GM18868 (cell line): Measurements from ENCODE around the gene ARID5B.

Experiments
- ATAC-seq: cut with Tn5 transposase; IDR thresholded peaks from one replicate; pipeline ENCODE4 v1.9.1; 2021; ENCODE audit warnings: mild to moderate bottlenecking, moderate library complexity; ENCODE audit not compliant: unreplicated experiment

The ARID5B gene

DNA sequence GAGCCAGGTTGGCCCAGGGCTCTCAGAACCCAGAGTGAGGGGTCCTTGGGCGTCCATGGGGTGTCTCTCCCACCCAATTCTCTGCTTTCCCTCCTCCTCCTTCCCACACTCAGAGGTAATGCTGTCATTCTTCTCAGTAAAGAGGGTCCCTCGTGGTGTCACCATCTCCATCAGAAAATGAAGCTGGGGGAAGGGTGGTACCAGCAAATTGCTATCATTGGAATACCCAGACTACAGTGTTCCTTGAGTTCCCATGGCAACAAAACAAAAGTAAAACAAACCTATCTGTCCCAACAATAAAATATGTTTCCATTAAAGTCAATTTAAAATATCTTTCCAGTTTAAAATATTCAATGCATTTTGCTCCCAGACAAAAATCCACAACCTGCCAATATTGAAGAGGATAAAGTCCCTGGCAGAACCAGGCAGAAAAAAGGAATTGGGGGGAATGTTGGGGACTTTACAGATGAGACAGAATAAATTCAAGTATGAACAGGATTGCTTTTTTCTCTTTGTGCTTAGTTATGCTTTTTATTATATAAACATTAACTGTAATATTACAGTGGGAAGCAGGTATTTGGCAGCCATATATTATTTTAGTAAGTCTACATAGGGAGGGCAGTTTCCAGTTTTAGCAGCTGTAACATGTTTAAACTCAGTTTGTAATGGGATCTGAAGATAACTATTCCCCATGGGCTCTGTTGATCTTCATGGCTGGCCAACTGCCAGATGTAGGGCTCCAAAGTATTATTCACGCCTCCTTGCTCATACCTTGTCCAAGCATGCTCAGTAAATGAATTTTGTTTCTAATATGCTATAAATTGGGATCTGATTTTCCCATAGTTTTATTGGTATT, 182.1 kb downstream of the ARID5B start:
- peak; percentile 19 for ATAC-seq

DNA sequence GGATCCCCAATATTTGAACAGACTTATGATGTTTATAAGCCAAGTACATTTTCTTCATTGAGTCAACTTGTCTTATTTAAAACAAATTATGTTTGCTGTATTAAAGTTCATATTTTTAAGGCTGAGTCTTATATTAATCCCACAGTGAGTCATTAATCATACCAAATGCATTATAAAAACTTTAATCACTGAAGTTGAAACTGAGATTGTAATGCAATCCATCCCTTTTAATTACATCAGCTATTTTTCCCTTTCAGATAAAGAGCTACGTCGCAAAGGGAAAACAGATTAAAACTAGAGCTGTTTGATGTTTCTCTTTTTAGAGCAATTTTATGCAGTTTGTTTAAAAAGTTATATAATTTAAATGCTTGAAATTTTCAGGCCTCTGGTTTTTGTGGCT, 183.0 kb downstream of the ARID5B start:
- ATAC-seq, result no peak

DNA sequence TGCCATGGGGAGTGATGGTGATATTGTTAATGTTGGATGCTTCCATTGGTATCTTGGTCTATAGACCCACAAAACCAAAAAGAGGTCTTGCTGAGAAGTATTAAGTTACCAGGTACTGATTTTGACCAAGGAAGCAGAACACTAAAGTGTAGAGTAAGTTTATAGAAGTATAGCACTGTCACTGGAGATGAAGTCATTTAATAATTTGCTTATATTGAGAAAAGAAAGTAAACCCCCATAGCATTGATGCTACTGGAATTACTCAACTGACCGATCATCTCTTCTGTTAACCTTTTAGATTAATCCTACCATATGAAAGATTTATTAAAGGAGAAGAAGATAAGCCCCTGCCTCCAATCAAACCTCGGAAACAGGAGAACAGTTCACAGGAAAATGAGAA, 183.9 kb downstream of the ARID5B start:
- no peak for ATAC-seq

DNA sequence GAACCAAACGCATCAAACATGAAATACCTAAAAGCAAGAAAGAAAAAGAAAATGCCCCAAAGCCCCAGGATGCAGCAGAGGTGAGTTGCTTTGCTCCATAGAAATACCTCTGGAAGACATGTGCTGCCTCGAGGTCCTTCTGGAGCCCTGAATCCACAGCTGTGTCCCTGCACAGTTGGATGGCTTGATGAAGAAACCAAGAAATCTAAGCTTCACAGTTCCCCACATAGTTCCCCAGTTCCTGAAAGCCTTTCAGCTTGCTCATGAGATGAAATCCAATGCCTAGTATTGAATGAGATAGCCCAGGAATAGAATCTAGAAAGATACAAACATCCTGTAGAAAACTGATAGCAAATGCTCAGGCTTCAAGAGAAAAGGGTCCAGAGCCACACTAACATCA, 184.3 kb downstream of the ARID5B start:
- ATAC-seq, result no peak

DNA sequence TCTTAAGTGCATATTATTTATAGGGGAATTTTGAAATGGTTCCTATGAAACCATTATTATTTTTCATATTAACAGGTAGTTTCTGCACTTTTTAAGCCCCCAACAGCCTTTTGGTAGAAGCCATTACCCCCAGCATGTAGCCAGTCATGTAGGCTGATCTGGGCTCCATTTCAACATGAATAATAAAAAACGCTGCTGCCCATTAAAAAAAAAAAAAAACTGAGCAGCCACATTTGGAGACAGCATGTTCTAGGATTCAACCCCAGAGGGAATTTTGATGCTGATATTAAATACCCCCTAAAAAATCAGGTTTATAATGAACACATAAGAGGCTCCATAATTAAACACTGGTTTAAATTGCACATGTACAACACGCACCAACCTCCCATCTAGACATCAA, 185.8 kb downstream of the ARID5B start:
- no peak for ATAC-seq

DNA sequence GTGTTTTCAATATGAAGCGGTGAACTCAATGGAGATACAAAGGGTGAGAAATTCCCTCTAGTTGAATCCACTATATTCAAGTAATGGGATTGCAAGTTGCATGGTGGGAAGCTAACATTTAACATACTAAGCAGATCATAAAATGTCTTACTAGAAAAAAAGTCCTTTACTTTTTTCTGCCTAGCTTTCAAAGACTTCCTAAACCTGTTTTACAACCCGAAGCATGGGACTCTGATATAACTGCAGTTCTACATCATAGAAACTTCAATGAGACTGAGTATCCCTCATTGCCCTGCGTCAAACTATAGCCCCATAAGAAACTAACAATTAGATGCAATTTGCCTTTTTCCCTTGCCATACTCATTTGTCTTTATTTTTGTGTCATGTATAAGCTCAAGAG, 187.3 kb downstream of the ARID5B start:
- ATAC-seq, result no peak

DNA sequence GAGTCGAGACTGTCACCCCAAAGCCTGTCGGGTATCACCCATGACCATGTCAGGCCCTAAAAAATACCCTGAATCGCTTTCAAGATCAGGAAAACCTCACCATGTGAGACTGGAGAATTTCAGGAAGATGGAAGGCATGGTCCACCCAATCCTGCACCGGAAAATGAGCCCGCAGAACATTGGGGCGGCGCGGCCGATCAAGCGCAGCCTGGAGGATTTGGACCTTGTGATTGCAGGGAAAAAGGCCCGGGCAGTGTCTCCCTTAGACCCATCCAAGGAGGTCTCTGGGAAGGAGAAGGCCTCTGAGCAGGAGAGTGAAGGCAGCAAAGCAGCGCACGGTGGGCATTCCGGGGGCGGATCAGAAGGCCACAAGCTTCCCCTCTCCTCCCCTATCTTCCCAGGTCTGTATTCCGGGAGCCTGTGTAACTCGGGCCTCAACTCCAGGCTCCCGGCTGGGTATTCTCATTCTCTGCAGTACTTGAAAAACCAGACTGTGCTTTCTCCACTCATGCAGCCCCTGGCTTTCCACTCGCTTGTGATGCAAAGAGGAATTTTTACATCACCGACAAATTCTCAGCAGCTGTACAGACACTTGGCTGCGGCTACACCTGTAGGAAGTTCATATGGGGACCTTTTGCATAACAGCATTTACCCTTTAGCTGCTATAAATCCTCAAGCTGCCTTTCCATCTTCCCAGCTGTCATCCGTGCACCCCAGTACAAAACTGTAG, 191.0 kb downstream of the ARID5B start:
- no peak for ATAC-seq

DNA sequence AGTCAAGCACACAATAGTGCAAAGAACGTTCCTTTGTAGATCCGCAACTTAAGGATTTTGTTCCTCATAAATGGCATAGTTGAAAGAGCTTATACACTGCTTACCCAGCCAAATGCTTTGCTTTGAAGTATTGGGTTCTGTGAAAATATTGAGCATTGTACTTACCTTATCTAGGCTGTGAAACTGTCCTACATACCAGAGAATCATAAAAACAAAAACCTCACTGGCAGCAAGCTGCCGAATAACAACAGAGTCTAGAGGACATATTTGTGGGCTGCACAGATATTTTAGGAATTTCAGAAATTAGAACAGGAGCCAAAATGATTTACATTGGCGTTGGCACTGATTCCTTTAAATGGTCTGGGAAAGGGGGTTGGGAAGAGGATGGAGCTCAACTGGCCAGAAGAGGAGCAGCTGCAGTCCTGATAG, 192.4 kb downstream of the ARID5B start:
- ATAC-seq, result no peak

DNA sequence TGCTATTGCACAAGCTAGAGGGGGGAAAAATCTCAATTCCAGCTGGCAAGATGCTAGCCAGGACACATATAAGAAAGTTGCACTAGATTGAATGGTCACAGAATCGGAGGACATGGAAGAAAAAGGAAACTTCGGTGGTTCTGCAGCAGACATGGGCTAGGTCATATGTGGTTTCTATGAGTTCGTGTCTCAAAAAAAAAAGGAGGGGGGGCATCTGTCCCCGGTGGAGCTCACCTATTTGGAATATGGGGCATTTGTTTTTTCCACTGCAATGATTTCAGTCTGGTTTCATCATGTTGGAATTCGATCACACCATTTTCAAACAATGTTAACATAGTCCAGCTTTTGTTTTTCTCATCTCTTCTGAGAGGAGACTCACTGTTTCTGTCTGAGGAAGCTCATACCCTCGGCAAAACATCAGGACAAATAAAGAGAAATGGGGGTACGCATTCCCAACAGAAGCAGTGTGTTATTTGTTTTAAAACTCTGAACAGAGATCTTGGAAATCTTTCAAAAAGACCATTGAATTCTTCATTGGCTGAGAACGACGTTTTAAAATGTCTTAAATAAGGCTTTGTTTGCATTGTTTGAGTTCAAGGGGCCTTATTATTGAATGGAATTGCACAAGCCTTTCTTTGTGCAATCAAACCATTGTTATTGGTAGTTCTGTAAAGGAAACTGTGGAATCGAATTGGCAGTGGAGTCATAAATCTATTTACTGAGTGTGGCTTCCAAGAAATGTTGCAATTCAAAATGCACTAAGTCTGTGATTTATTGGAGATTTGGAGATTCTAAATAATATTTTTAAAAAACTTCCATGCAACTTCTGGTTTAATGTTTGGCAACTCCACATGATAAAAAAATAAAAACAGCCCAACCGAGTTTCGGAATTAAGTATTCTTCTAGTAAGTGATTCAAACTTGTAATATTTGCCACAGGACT, 194.0 kb downstream of the ARID5B start:
- ATAC-seq, result no peak

DNA sequence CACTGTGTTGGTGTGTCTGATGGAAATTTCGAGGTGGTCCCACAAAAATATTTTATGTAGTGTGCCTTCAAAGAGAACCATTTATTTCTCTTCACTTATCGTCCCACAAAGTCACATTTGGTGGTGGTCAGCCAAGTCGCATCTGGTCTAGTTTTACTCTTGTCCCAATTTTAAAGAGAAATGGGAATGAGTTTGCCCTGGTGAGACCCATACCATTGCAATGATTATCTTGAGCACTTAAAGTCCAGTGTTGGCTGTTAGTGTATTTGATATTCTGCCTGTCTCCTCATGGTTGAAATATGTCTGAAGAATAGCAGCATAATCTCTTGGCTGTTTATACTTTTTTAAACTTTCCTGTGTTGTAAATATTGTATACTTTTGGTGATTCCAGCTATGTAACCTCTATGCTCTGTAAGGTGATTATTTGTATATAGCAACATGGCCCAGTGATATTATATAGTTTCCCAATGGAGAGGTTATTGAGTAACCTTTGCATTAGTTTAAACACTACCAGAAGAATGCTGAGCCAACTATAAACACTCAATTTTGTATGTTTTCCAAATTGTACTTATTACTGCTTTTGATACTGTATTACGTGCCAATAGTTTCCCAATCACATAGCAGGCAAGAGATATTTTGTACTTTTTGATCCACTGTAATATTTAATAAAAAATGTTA, 194.9 kb downstream of the ARID5B start:
- no peak for ATAC-seq

DNA sequence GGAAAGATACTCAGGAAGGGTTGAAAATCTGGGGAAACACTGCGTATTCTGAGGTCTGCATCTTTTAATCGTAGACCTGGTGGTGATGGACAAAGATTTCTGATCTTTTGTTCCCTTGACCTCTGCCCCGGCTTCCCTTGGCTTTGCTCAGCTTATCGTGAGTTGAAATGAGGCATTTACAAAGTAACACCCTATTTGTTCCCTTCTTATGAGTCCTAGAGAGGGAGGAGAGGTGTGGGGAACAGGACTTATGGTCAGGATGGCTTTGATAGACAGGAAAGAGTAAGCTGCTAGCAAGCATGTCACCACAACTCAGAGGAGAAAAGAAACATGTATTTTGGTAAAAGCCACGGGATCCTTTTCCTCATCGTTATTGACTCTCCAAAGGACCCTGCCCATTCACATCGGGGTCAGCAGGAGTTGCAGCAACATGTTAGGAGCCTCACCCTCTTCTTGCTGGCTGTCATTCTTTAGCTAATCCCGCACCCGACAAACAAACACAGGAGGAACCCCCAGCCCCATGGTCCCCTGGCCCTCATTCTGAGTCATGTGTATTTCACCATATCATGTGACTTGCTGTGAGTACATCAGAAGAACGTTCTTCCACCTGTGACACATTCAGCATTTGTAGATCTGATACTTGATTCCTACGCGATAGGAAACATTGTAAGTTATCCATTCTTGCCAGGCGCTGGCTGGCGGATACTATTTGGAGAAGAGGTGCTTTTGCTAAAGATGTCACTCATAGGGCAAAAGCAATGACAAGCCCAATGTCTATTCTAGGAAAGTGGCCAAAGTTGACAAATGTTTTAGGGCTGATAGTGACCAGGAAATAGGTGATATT, 197.0 kb downstream of the ARID5B start:
- no peak for ATAC-seq

DNA sequence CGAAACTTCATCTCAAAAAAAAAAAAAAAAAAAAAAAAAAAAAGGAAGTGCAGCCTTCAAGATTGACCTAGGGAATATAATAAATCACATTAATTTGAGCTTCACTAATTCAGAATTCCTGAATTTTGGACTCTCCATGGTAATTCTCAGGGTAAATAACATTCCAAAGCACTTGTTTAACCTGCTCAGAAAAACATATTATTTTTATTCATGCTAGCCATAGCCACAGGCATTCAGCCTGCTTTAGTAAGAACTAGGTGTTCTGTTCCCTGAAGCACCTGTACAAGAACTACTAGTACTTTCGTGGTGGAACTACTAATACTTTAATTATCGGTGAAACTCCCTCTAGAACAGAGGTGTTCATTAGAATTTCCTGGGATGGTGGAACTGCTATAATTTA, 197.8 kb downstream of the ARID5B start:
- no peak for ATAC-seq

DNA sequence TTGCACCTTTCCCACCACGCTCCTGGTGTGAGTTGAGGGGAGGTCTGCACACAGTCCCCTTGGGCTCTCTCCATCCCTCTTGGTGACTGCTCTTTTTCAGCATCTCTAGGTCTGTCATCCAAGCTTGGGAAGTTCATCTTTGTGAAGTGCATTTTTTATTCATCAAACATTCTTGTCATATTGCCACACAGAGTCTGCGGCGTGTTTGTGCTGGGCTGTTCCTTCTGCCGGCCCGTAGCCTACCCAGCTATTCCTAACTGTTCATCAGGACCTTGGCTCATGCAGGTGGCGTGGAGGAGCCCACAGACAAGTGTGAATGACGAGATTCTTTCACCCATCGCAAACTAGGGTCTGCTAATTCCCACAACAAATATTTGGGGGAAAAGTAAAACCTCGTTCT, 202.4 kb downstream of the ARID5B start:
- ATAC-seq, result no peak

DNA sequence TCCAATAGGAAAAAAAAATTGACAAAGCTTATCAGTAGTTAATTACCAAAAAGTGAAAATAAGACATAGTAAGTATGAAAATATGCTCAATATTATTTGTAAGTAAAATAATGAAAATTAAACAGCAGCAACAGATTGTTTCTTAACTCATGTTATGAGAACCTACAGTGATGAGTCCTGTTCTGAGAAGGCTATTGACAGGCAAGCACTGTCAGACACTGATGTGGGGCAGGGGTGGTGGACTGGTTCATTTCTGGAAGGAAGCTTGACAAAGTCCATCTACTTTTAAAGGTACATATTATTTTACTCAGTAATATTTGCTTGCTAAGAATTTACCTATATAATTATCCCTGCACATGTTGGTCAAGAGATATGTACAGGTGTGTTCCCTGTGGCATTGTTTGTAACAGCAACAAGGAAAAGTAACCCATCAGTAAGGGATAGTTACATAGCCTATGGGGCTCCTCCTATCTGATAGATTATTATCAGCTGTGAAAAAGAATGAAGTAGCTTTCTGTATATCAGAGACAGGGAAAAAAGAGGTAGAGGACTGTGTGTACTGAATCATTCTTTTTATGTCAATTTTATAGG, 205.5 kb downstream of the ARID5B start:
- ATAC-seq, result no peak

DNA sequence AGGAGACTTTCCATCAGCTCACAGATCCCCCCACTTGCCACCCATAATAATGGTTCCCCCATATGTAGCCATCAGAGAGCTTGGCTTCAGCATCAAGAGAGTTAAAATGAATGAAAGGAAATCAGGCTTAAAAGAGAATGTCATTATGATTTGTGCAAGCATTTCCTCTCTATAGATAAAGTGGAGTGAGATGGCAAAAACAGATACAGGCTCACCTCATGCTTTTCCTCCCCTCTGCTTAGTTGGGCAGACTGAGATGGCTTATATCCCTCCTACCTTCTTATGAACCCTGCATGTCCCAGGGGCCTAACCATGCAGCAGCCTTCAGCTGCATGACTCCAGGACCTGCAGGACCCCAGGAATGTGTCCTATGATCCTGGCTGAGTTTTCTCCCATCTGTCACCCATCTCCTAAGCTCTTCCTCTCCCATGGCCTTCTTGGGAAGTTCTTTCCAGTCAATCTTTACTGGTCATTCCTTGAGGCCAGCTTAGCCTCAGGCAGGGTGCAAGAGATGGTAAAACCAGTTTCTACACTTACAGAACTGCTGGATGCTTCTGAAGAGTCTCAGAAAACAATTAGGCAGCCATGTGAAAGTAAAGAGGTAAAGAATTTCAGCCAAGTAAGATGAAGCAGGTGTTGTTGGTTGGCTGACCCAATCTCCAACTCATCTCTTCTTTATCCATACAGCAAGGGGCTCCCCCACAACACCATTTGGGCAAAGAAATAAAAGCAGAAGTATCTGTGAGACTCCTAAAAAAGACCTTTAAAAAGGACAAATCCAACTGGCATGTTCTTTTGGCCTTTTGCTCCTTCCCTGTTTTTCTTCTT, 207.5 kb downstream of the ARID5B start:
- no peak for ATAC-seq

DNA sequence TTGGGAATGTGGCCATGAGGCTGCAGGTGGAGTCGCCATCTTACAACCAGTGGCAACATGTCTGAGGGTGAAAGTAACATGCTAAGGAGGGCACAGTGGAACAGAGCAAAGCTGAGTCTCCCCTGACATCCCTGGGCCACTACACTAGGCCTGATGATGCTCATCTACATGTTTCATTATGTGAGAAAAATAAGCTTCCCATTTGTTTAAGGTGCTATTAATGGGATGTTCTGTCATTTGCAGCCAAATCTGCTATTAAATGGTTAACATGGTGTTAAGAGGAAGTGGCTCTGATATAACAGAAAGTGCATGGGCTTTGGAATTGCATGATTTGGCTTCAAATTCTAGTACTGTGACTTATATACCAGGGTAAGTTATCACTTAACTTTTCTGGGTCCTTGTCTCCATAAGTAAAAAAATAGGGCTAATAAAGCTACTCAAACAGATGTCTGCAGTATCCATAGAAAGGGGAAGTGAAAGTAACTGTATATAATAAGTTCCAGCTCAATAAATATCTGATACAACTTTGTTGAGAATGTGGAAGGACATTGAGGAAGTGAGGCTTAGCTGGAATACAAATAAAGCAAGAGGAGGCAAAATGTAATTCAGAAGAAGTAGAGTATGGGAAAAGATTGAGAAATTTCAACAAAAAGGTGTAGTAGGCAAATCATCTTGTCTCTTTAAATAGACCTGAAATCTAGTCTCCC, 208.2 kb downstream of the ARID5B start:
- ATAC-seq, result peak; percentile 80

DNA sequence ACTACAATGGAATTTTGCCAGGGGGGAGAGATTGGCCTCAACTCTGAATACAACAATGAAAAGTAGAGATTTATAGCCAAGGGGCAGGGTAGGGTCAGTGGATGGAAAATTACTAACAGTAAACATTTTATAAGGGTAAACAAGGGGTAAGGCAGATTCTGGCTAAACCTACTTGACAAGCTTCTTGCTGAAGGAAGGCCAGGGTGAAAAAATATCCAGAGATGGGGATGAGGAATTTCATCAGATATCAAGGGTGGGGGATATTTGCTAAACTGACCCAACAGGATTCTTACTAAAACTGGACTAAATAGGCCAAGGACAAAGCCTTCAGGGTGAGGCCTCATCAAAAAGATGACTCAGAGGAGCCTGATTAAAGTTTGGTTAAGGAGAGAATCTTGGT, 210.8 kb downstream of the ARID5B start:
- ATAC-seq, result no peak

DNA sequence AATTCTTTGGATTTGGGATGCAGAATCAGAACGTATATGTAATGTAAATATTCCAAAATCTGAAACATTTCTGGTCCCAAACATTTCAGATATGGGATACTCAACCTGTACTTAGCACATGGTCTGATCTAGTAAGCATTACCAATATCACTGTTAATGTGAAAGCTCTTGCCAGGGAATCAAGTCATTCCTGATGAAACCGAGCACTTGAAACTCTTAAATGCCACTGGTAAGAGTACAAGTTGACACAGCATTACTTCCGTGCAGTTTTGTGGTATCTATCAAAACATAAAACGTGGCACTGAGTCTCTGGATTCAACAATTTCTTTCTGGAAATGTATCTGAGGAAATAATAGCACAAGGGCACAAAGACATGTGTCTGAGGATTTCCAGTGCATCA, 211.5 kb downstream of the ARID5B start:
- no peak for ATAC-seq
